Glomerular visceral epithelial cell (primary cell): ENCODE measurements around the gene ELMO1.

Experiments used
- DNase-seq: peaks from one replicate; pipeline ENCODE4 v3.0.0-alpha.2; 2016; ENCODE audit errors: extremely low spot score

ELMO1 gene

GRCh38 chr7:37467002-37467401, 18.3 kb upstream of the ELMO1 start:
- DNase-seq: no peak

GRCh38 chr7:37462138-37462537, 13.5 kb upstream of the ELMO1 start:
- DNase-seq: no peak

- no peak for DNase-seq
Measured at GRCh38 chr7:37455081-37455480, 6.4 kb upstream of the ELMO1 start.

GRCh38 chr7:37452346-37452745, 3.7 kb upstream of the ELMO1 start:
- no peak for DNase-seq

- no peak for DNase-seq
Measured at GRCh38 chr7:37450035-37450434, 1.4 kb upstream of the ELMO1 start.

GRCh38 chr7:37449621-37450020, 957 bp upstream of the ELMO1 start:
- no peak for DNase-seq

- DNase-seq: no peak
Measured at GRCh38 chr7:37448011-37448635, 541 bp downstream of the ELMO1 start.

GRCh38 chr7:37446371-37446770, 2.3 kb downstream of the ELMO1 start:
- no peak for DNase-seq

GRCh38 chr7:37445790-37446189, 2.9 kb downstream of the ELMO1 start:
- no peak for DNase-seq

- no peak for DNase-seq
Measured at GRCh38 chr7:37445064-37445723, 3.5 kb downstream of the ELMO1 start.

- DNase-seq: no peak
Measured at GRCh38 chr7:37443627-37444026, 5.0 kb downstream of the ELMO1 start.

- DNase-seq: no peak
Measured at GRCh38 chr7:37442268-37442667, 6.4 kb downstream of the ELMO1 start.

- no peak for DNase-seq
Measured at GRCh38 chr7:37441816-37442215, 6.8 kb downstream of the ELMO1 start.

- DNase-seq: no peak
Measured at GRCh38 chr7:37441386-37441760, 7.3 kb downstream of the ELMO1 start.

GRCh38 chr7:37440738-37441385, 7.8 kb downstream of the ELMO1 start:
- no peak for DNase-seq

GRCh38 chr7:37439653-37440026, 9.0 kb downstream of the ELMO1 start:
- DNase-seq: no peak

GRCh38 chr7:37438906-37439652, 9.6 kb downstream of the ELMO1 start:
- no peak for DNase-seq

GRCh38 chr7:37435156-37435855, 13.4 kb downstream of the ELMO1 start:
- no peak for DNase-seq

- no peak for DNase-seq
Measured at GRCh38 chr7:37434529-37434928, 14.1 kb downstream of the ELMO1 start.

GRCh38 chr7:37433166-37433565, 15.5 kb downstream of the ELMO1 start:
- no peak for DNase-seq

- DNase-seq: no peak
Measured at GRCh38 chr7:37432281-37432920, 16.3 kb downstream of the ELMO1 start.

- DNase-seq: no peak
Measured at GRCh38 chr7:37431413-37431812, 17.3 kb downstream of the ELMO1 start.
